Lower leg skin (tissue), 4 donors: Measurements from ENCODE around the gene NUAK2. TPM values are rescaled to one million over a fixed set of nuclear protein-coding genes. Genes with fewer than 3 reads are reported as not detected.

ENCODE experiments used
- DNase-seq, 2 donors: peaks; one replicate each; pipeline ENCODE4 v3.0.0-alpha.2; 2019; ENCODE audit warnings: low spot score in 2 of 2
- H3K4me3 ChIP-seq: fragments of 200-600 bp; sonication (generic); 2 replicates; pipeline ENCODE4 v1.5.1; 2017; ENCODE audit warnings: mild to moderate bottlenecking, low read depth; ENCODE audit not compliant: poor library complexity, severe bottlenecking
- CTCF ChIP-seq, 3 donors: fragments of 450-650 bp; IDR thresholded peaks; one replicate each; pipeline ENCODE4 v1.5.1; 2016; ENCODE audit warnings: antibody characterized with exemption in 3 of 3, mild to moderate bottlenecking in 3 of 3, moderate library complexity in 2 of 3
- POLR2A ChIP-seq, 2 donors: fragments of 450-650 bp; IDR thresholded peaks; one replicate each; pipeline ENCODE4 v1.6.1; 2016 to 2017; ENCODE audit warnings: antibody characterized with exemption in 2 of 2, mild to moderate bottlenecking in 1 of 2, moderate library complexity in 1 of 2
- WGBS, 2 donors: methylation state at CpG; one replicate each; pipeline ENCODE4 v1.1.5; 2018; 5-methylcytosine and 5-hydroxymethylcytosine counted together
- intact Hi-C: fragments of 100-400 bp; cut with DNase I; formaldehyde crosslinking; loops from one replicate; pipeline ENCODE4 v1.15.0; 2023; ENCODE audit warnings: low total_unique reads
- total RNA-seq, 4 donors: library from RNA; depleted of rRNA; stranded (reverse); fragments of >200 nt; gene quantifications; one replicate each; pipeline ENCODE4 v1.1.0, GENCODE V29; 2016

Gene NUAK2
- total RNA-seq, 4 donors from 2014 or later: 31.9 to 39.2 (median 32.3) TPM

GRCh38 chr1:205343431-205344065 is 22.0 kb upstream of the NUAK2 start:
- no peak for TF ChIP-seq POLR2A (IDR thresholded peaks at IDR 0.05)
- no peak for TF ChIP-seq CTCF (IDR thresholded peaks at IDR 0.05)
- WGBS, 2 donors: 9 to 19% methylated on average over 7 to 32 of the region's 63 CpGs
- no peak overlapping the region for H3K4me3 ChIP-seq
- intact Hi-C loops: no loop called here
- no peak for DNase-seq

GRCh38 chr1:205342986-205343385 is 21.4 kb upstream of the NUAK2 start:
- H3K4me3 ChIP-seq: no peak overlapping the region
- intact Hi-C loops: no loop called here
- 76 to 77% methylated on average over 12 of the region's 12 CpGs for WGBS, 2 donors
- DNase-seq: no peak
- TF ChIP-seq CTCF (IDR thresholded peaks at IDR 0.05) (no peak), POLR2A (IDR thresholded peaks at IDR 0.05) (no peak)

GRCh38 chr1:205340676-205341075 is 19.1 kb upstream of the NUAK2 start:
- TF ChIP-seq CTCF (IDR thresholded peaks at IDR 0.05): no peak
- TF ChIP-seq POLR2A (IDR thresholded peaks at IDR 0.05): no peak
- H3K4me3 ChIP-seq: no peak overlapping the region
- DNase-seq: no peak
- WGBS, 2 donors: 90 to 100% methylated on average over 1 of the region's 1 CpG
- intact Hi-C loops: no loop called here

GRCh38 chr1:205339717-205340116 is 18.2 kb upstream of the NUAK2 start:
- no peak overlapping the region for H3K4me3 ChIP-seq
- 74 to 93% methylated on average over 4 of the region's 4 CpGs for WGBS, 2 donors
- DNase-seq: no peak
- TF ChIP-seq POLR2A (IDR thresholded peaks at IDR 0.05): no peak
- no peak for TF ChIP-seq CTCF (IDR thresholded peaks at IDR 0.05)
- intact Hi-C loops: loop anchor here (10.0 kb wide), 1 partner anchor 145 kb away; no protein-coding TSS in a partner anchor

GRCh38 chr1:205339197-205339702 is 17.7 kb upstream of the NUAK2 start:
- 87 to 92% methylated on average over 21 of the region's 21 CpGs for WGBS, 2 donors
- no peak overlapping the region for H3K4me3 ChIP-seq

More at GRCh38 chr1:205339197-205339702, 17.7 kb upstream of the NUAK2 start:
- no peak for DNase-seq
- no peak for TF ChIP-seq CTCF (IDR thresholded peaks at IDR 0.05)
- no peak for TF ChIP-seq POLR2A (IDR thresholded peaks at IDR 0.05)
- intact Hi-C loops: loop anchor here (10.0 kb wide), 1 partner anchor 146 kb away; no protein-coding TSS in a partner anchor
